ENCODE measurements around the gene SMIM38.

Gene SMIM38

GRCh38 chr11:69156673-69157155, 979 bp downstream of the SMIM38 start:
- TF ChIP-seq CTCF (IDR thresholded peaks at IDR 0.05; ENCODE audit: low read depth, low read length): no peak
- H3K4me3 ChIP-seq (ENCODE audit: low read depth, low read length): no peak overlapping the region

GRCh38 chr11:69157156-69157821, 1.6 kb downstream of the SMIM38 start:
- no peak for TF ChIP-seq CTCF (IDR thresholded peaks at IDR 0.05; ENCODE audit: low read depth, low read length)
- no peak overlapping the region for H3K4me3 ChIP-seq (ENCODE audit: low read depth, low read length)

GRCh38 chr11:69157822-69158231, 2.1 kb downstream of the SMIM38 start:
- no peak overlapping the region for H3K4me3 ChIP-seq (ENCODE audit: low read depth, low read length)
- no peak for TF ChIP-seq CTCF (IDR thresholded peaks at IDR 0.05; ENCODE audit: low read depth, low read length)

GRCh38 chr11:69158301-69159149, 2.8 kb downstream of the SMIM38 start:
- H3K4me3 ChIP-seq (ENCODE audit: low read depth, low read length): no peak overlapping the region
- no peak for TF ChIP-seq CTCF (IDR thresholded peaks at IDR 0.05; ENCODE audit: low read depth, low read length)

- H3K4me3 ChIP-seq (ENCODE audit: low read depth, low read length): no peak overlapping the region
- TF ChIP-seq CTCF (IDR thresholded peaks at IDR 0.05; ENCODE audit: low read depth, low read length): no peak
Measured at GRCh38 chr11:69159150-69159852, 3.6 kb downstream of the SMIM38 start.

- H3K4me3 ChIP-seq (ENCODE audit: low read depth, low read length): no peak overlapping the region
- TF ChIP-seq CTCF (IDR thresholded peaks at IDR 0.05; ENCODE audit: low read depth, low read length): no peak
Measured at GRCh38 chr11:69160296-69161116, 4.8 kb downstream of the SMIM38 start.

All from WI38 (cell line).